Activated CD4-positive, CD25-positive, alpha-beta regulatory T cell (primary cell): ENCODE measurements around the gene FREM3.
"Not testable (repeated sequence)": the region's sequence is repeated elsewhere in the genome, so short reads cannot be mapped to it uniquely, and the experiment has no call there.

Experiments
- DNase-seq, 4 experiments: peaks; one replicate each; lab custom pipeline; 2025; lab: John Stamatoyannopoulos, UW

Gene FREM3

GRCh38 chr4:143575331-143575730 lies 125.1 kb downstream of the FREM3 start:
- DNase-seq: no peak

GRCh38 chr4:143564472-143564871 lies 136.0 kb downstream of the FREM3 start:
- no peak for DNase-seq

GRCh38 chr4:143559757-143560147 lies 140.7 kb downstream of the FREM3 start:
- DNase-seq: no peak

- DNase-seq: peak; percentile 23 to 55 (median 38)
These were observed 141.4 kb downstream of the FREM3 start for GRCh38 chr4:143558823-143559756.

GRCh38 chr4:143558286-143558685 lies 142.2 kb downstream of the FREM3 start:
- no peak for DNase-seq

- no peak for DNase-seq
These were observed 144.8 kb downstream of the FREM3 start for GRCh38 chr4:143555676-143556075.

- DNase-seq: no peak
These were observed 145.5 kb downstream of the FREM3 start for GRCh38 chr4:143554728-143555597.

- DNase-seq: no peak
These were observed 150.5 kb downstream of the FREM3 start for GRCh38 chr4:143549928-143550327.

- no peak for DNase-seq
These were observed 160.8 kb downstream of the FREM3 start for GRCh38 chr4:143539670-143540023.

GRCh38 chr4:143538979-143539669 lies 161.4 kb downstream of the FREM3 start:
- no peak for DNase-seq

GRCh38 chr4:143531788-143532491 lies 168.5 kb downstream of the FREM3 start:
- DNase-seq: no peak

- no peak for DNase-seq
These were observed 169.1 kb downstream of the FREM3 start for GRCh38 chr4:143531380-143531779.

- DNase-seq: not testable (repeated sequence)
These were observed 172.4 kb downstream of the FREM3 start for GRCh38 chr4:143528046-143528445.
